Loucy (cell line): ENCODE data around the gene PRKCE.

Experiments
- CTCF ChIP-seq: fragments of 200-600 bp; sonication (generic); conservative IDR thresholded peaks from 2 replicates; pipeline ENCODE4 v1.5.1; 2014; ENCODE audit warnings: mild to moderate bottlenecking, antibody characterized with exemption, low read length
- EZH2phosphoT487 ChIP-seq: fragments of 200-600 bp; IDR thresholded peaks from 2 replicates; pipeline ENCODE4 v1.6.1; 2018; ENCODE audit warnings: antibody characterized with exemption, mild to moderate bottlenecking, moderate library complexity, borderline replicate concordance

DNA sequence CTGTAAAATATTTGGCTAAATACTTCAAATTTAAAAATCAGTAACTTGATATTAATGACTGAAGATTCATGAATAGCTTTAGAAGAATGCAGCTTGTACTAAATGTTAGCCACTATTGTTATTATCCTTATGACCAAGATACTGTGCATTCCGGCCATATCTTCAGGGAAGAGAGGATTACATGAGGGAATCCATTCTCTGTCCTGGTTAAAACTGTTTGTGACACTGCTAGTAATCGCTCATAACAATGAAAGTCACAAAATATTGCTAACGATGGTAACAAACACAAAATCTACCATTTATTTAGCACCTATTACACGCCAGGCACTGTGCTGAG lies 217.7 kb downstream of the PRKCE start:
- TF ChIP-seq CTCF (no peak), EZH2phosphoT487 (no peak)
